Keratinocyte (primary cell): Measurements from ENCODE around the gene AUNIP.

Experiments used
- CTCF ChIP-seq, 3 experiments: IDR thresholded peaks in 1 of 3; conservative IDR thresholded peaks in 1 of 3; optimal IDR thresholded peaks in 1 of 3; 2 replicates in 2 of 3; 3 replicates in 1 of 3; pipeline versions ENCODE3 to v1.5.1; 2011; ENCODE audit warnings: low read length in 3 of 3, mild to moderate bottlenecking in 3 of 3, moderate library complexity in 2 of 3, control low read depth in 1 of 3, inconsistent platforms in 1 of 3; ENCODE audit not compliant: insufficient read depth in 2 of 3; ENCODE audit errors: extremely low read depth in 1 of 3
- EZH2 ChIP-seq: IDR thresholded peaks from one replicate; pipeline ENCODE4 v1.6.1; 2012; ENCODE audit warnings: inconsistent platforms, mild to moderate bottlenecking, low read length, moderate library complexity

DNA sequence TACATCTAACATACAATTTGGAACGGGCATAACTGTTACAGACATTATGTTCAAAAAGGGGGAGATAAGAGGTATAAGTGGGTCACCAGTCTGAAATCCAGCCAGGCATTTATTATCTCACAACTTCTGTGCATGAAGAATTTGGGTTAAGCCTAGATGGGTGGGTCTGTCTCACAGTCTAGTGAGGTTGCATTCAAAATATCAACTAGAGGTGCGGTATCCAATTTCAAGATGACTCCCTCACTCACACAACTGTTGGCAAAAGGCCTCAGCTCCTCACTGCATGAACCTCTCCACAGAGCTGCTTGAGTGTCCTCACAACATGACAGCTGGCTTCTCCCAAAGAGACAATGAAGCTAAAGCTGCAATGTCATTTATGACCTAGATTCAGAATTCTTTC, 4.7 kb downstream of the AUNIP start:
- no peak for TF ChIP-seq CTCF (optimal IDR thresholded peaks at IDR 0.05 in 1 of 3, IDR thresholded peaks at IDR 0.05 in 1 of 3, conservative IDR thresholded peaks at IDR 0.05 in 1 of 3; ENCODE audit: extremely low read depth in 1 of 3, insufficient read depth in 2 of 3, low read length in 3 of 3)
- TF ChIP-seq EZH2: no peak
